GM18505 (cell line): ENCODE results near the gene ZC3H18.

Experiments used
- ATAC-seq: cut with Tn5 transposase; IDR thresholded peaks from one replicate; pipeline ENCODE4 v1.9.1; 2021; ENCODE audit not compliant: unreplicated experiment
- POLR2A ChIP-seq: IDR thresholded peaks from 4 replicates; pipeline ENCODE4 v1.6.1; 2011; ENCODE audit warnings: borderline replicate concordance; ENCODE audit not compliant: insufficient read depth, insufficient read length; ENCODE audit errors: extremely low read depth

ZC3H18 gene

DNA sequence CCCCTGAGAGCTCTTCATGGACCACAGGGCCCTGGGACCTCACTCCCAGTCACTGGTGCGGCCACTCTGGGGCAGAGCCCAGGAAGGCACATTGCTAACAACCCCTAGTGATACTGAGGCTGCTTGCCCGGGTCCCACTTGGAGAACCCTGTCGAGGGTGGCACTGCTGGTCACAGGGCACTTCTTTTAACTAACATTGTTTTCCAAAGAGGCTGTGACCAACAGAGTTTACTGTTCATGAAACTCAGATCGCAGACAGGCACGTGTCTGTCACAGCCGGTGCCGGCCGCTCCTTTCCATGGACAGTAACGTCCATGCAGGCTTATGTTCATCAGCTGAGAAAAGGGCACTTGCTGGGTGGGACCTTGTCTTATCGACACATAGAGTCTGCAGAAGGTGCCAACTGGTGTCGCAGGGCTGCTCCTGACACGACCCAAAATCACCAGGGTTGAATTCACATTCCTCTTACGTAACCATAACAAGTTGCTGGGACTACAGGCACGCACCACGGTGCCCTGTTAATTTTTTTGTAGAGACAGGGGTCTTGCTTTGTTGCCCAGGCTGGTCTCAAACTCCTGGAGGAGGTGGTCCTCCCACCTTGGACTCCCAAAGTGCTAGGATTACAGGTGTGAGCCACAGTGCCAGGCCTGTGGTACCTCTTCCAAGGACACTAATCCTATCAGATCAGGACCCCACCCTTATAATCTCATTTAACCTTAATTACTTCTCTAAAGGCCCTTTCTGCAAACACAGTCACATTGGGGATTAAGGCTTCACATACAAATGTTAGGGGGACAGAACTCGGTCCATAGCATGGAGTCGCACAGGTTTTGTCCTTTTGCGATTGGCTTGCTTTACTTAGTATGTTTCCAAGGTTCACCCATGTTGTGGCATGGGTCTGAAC, 1.2 kb upstream of the ZC3H18 start:
- no peak for TF ChIP-seq POLR2A
- no peak for ATAC-seq

- TF ChIP-seq POLR2A = no peak
- peak; percentile 37 for ATAC-seq
Observed at GRCh38 chr16:88569614-88569984, 604 bp upstream of the ZC3H18 start.

DNA sequence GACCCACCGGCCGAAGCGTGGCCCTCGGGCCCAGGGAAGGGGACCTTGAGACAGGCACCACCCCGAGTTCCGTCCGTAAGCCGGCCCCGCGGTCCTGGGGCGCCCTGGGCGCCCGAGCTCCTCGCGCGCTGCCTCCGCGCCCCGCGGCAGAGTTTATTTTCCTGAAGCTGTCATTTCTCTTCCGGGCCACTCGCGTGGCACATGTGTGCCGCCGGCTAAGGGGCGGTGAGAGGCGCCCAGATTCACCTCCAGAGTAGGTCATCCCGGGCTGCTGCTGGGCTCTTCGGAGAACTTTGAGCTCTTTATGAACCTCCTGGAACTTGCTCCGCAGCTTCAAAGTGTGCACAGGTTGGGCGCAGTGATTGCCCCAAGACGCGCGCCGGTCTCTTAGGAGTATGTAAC, 489 bp downstream of the ZC3H18 start:
- ATAC-seq = peak; percentile 14
- TF ChIP-seq POLR2A = no peak

DNA sequence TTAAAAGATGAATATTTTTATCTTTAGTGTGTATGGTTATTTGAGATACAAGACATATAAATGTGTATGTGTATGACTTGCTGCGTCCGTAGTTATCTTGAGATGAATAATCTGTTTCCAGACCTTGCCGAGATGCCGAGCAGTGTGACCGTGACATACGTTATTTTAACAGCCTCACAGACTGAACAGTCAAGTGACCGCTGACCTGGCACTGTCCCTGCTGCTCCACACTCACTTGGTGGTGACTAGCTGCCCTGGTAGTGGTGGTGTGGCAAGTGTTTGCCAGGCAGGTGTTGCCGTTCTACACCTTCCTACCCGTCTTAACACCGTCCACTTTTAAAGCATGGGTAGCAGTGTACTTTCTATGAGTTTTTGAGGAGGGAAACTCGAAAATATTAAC, 5.0 kb downstream of the ZC3H18 start:
- TF ChIP-seq POLR2A = no peak
- no peak for ATAC-seq

GRCh38 chr16:88576307-88576706, 6.1 kb downstream of the ZC3H18 start:
- TF ChIP-seq POLR2A = no peak
- ATAC-seq = no peak

DNA sequence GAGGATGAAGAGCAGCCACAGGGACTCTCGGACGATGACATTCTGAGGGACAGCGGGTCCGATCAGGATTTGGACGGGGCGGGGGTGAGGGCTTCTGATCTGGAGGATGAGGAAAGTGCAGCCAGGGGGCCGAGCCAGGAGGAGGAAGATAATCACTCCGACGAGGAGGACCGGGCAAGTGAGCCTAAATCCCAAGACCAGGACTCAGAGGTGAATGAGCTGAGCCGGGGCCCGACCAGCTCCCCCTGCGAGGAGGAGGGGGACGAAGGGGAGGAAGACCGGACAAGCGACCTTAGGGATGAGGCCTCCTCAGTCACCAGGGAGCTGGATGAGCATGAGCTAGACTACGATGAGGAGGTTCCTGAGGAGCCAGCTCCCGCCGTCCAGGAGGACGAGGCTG, 7.0 kb downstream of the ZC3H18 start:
- ATAC-seq = no peak
- TF ChIP-seq POLR2A = no peak

GRCh38 chr16:88578446-88579313, 8.5 kb downstream of the ZC3H18 start:
- TF ChIP-seq POLR2A = no peak
- no peak for ATAC-seq

DNA sequence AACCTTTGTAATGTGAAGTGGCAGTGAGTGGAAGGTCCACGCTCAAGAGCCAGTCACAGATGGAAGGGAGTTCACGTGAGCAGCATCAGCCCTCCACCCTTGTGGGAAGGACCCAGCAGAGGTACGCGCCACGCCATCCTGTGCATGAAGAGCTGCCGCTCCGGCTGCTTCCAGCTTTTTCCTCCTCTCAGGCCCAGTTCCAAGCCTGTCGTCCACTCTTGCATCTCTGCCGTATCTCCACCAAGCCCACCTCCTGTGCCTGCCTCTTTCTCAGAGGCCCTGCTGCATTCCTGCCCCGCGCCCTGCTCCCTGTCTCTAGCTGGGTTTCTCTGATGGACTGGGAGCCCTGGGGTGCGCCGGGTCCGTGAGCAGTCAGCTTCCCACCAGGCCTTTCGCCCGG, 10.2 kb downstream of the ZC3H18 start:
- no peak for TF ChIP-seq POLR2A
- ATAC-seq = no peak

DNA sequence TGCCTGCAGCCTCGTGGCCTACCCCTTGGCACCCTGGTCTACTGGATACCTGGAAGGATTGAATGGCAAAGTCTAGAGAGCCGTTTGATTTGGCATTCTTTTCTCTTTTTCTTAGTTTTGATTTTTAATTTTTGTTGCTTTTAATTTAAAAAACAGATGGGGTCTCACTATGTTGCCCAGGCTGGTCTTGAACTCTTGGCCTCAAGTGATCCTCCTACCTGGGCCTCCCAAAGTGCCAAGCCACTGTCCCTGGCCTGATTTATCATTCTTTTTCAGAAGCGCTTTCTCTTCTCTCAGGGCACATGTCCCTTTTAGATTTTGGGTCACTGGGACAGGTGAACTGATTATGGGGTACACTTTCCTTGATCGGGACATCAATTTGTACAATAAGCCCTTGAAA, 10.8 kb downstream of the ZC3H18 start:
- no peak for ATAC-seq
- TF ChIP-seq POLR2A = no peak

- no peak for TF ChIP-seq POLR2A
- ATAC-seq = no peak
Observed at GRCh38 chr16:88582912-88583575, 12.8 kb downstream of the ZC3H18 start.

DNA sequence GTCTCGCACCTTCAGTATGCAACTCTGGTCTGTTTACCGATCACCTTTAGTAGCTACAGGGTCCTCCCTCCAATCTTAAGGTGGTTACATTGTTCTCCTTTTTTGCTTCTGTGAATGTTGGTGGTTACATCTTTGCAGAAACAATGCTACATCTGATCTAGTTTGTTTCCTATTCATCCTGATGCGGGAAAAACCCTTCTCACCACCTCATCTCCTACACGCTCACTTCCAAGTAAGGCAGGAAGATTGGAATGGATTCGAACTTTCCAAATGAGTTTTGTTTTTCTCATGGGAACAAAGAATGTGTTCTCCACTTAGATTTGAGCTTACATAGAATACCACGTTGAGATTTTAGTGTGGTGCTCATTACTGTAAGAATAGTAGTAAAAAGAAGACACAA, 14.5 kb downstream of the ZC3H18 start:
- TF ChIP-seq POLR2A = no peak
- no peak for ATAC-seq

- no peak for ATAC-seq
Observed at GRCh38 chr16:88585269-88585668, 15.1 kb downstream of the ZC3H18 start.

GRCh38 chr16:88585927-88586581, 15.9 kb downstream of the ZC3H18 start:
- no peak for ATAC-seq
- TF ChIP-seq POLR2A = no peak

More at GRCh38 chr16:88585269-88585668, 15.1 kb downstream of the ZC3H18 start:
- TF ChIP-seq POLR2A = no peak
